ENCODE results near the gene CKMT1B.
"Not testable (repeated sequence)": the region's sequence is repeated elsewhere in the genome, so short reads cannot be mapped to it uniquely, and the experiment has no call there.

Gene CKMT1B

DNA sequence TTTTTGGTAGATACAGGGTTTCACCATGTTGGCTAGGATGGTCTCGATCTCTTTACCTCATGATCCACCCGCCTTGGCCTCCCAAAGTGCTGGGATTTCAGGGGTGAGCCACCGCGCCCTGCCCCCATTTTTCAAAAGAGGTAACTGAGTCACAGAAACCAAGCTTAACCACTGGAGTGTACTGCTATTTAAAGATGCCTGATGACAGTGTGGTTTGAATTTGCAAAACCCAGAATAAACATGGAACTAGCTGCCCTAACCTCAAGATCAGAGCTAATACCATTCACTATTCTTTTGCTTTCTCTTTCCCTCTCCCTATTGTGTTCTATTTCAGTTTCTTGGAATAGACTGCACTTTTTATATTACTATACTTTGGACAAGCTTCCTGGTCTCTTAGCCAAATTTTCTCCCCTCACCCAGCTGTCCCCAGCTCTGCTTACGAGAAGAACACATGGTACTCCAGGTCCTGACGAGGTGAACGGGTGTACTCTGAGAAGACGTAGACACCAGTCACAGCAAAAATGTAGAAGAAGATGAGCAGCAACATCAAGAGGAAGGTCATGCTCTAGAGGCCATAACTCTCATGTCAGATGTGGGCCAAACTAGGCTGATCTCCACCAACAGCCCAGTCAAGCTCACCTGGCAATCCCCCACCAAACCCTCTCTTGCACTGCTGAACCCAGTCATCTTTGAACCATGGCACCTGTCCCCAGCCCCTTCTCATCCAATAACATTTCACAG is 44.8 kb downstream of the CKMT1B start:
- not testable (repeated sequence) for DNase-seq (ENCODE audit: low read depth in 2 of 2)

Measured in stimulated activated CD8-positive, alpha-beta memory T cell treated with anti-CD3 and anti-CD28 coated beads, Interleukin-7, amount 100 ng/mL, for 1 hour (primary cell).